Hepatocyte (in vitro differentiated cells): ENCODE measurements around the gene CDK14. TPM values are rescaled to one million over a fixed set of nuclear protein-coding genes. Genes with fewer than 3 reads are reported as not detected.

Source experiments
- DNase-seq: peaks from one replicate; pipeline ENCODE4 v3.0.0-alpha.2; 2016; ENCODE audit warnings: low spot score
- H2AFZ ChIP-seq: fragments of 200-600 bp; sonication (generic); 2 replicates; pipeline ENCODE4 v1.6.0; 2016; ENCODE audit warnings: antibody characterized with exemption, mild to moderate bottlenecking
- H3K27ac ChIP-seq: fragments of 200-600 bp; sonication (generic); 2 replicates; pipeline ENCODE4 v1.5.1; 2016; ENCODE audit warnings: mild to moderate bottlenecking
- H3K27me3 ChIP-seq: fragments of 200-600 bp; sonication (generic); 2 replicates; pipeline ENCODE4 v1.6.1; 2016
- H3K36me3 ChIP-seq: fragments of 200-600 bp; sonication (generic); replicated peaks from 2 replicates; pipeline ENCODE4 v1.5.1; 2016; ENCODE audit warnings: low read depth; ENCODE audit not compliant: insufficient read depth
- H3K4me1 ChIP-seq: fragments of 200-600 bp; sonication (generic); 2 replicates; pipeline ENCODE4 v1.5.1; 2016; ENCODE audit warnings: mild to moderate bottlenecking, moderate library complexity; ENCODE audit not compliant: insufficient read depth
- H3K4me2 ChIP-seq: fragments of 200-600 bp; sonication (generic); 2 replicates; pipeline ENCODE4 v1.6.0; 2016
- H3K4me3 ChIP-seq: fragments of 200-600 bp; sonication (generic); 2 replicates; pipeline ENCODE4 v1.5.1; 2016; ENCODE audit warnings: mild to moderate bottlenecking
- H3K79me2 ChIP-seq: fragments of 200-600 bp; sonication (generic); 2 replicates; pipeline ENCODE4 v1.6.0; 2017; ENCODE audit warnings: mild to moderate bottlenecking
- H3K9me2 ChIP-seq: fragments of 200-600 bp; sonication (generic); replicated peaks from 2 replicates; pipeline ENCODE4 v1.6.0; 2017; ENCODE audit warnings: mild to moderate bottlenecking; ENCODE audit not compliant: insufficient read depth
- H3K9me3 ChIP-seq: fragments of 200-600 bp; sonication (generic); 2 replicates; pipeline ENCODE4 v1.5.1; 2016; ENCODE audit warnings: low read depth, mild to moderate bottlenecking
- H4K20me1 ChIP-seq: fragments of 200-600 bp; sonication (generic); 2 replicates; pipeline ENCODE4 v1.6.0; 2016; ENCODE audit warnings: mild to moderate bottlenecking; ENCODE audit not compliant: insufficient read depth, poor library complexity, severe bottlenecking
- EZH2 ChIP-seq: fragments of 200-600 bp; sonication (generic); IDR thresholded peaks from 2 replicates; pipeline ENCODE4 v1.6.1; 2016; ENCODE audit warnings: antibody characterized with exemption, mild to moderate bottlenecking, borderline replicate concordance
- EZH2phosphoT487 ChIP-seq: fragments of 200-600 bp; sonication (generic); IDR thresholded peaks from one replicate; pipeline ENCODE4 v1.6.1; 2018; ENCODE audit warnings: antibody characterized with exemption, mild to moderate bottlenecking, low read depth, moderate library complexity; ENCODE audit not compliant: unreplicated experiment, severe bottlenecking
- WGBS: methylation state at CpG from one replicate; pipeline ENCODE4 v1.1.6; 2016; ENCODE audit warnings: low lambda C conversion rate; ENCODE audit errors: missing lambda C conversion rate; 5-methylcytosine and 5-hydroxymethylcytosine counted together
- polyA plus RNA-seq: library from polyadenylated mRNA; unstranded; fragments of >200 nt; fragmentation: Nextera tagmentation; extraction: Ambion mirVana; gene quantifications from 2 replicates; pipeline ENCODE4 v1.2.1, GENCODE V29; 2016
- total RNA-seq: library from RNA; depleted of rRNA; stranded (reverse); fragments of >200 nt; gene quantifications from 2 replicates; pipeline ENCODE4 v1.2.3, GENCODE V29; 2014
- TF ChIP-seq, protein P1 (sequence below): fragments of 200-600 bp; sonication (generic); IDR thresholded peaks from 2 replicates; pipeline ENCODE4 v1.5.1; 2016; ENCODE audit warnings: antibody characterized with exemption, mild to moderate bottlenecking; ENCODE audit not compliant: poor library complexity

The CDK14 gene
- total and polyA plus RNA-seq, 2 experiments from 2014 or later, result 8.6 to 23.5 TPM

DNA sequence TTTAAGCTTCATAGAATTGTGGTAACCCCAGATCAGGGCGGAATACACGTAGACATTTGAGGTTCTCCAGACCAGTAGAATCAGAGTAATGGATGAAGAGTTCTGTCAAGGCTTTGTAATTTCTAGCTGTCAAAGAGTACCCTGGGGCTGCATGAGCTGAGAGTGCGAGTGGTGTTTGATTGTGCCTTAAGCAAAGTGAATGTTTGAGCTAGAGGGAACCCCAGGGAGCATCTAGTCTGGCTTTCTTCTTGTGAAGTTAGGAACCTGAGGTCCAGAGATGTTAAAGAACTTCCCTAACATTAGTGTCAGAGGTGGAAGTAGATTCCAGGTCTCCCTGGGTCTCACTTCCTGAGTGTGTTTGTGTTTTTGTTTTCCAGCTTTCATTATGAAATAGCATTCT is 455.8 kb downstream of the CDK14 start:
- H4K20me1 ChIP-seq, result no peaks in the 10 kb centered on the region
- H3K9me2 ChIP-seq, result no peaks in the 10 kb centered on the region
- no peaks in the 10 kb centered on the region for H3K4me1 ChIP-seq
- no peaks in the 10 kb centered on the region for H3K79me2 ChIP-seq
- no peak for DNase-seq
- H3K4me2 ChIP-seq, result no peak overlapping the region
- H3K9me3 ChIP-seq, result no peaks in the 10 kb centered on the region
- no peaks in the 10 kb centered on the region for H3K36me3 ChIP-seq
- H3K4me3 ChIP-seq, result no peak overlapping the region
- H3K27me3 ChIP-seq, result no peaks in the 10 kb centered on the region
- TF ChIP-seq EZH2, result no peak
- no peak for TF ChIP-seq EZH2phosphoT487
- TF ChIP-seq, protein P1, sequence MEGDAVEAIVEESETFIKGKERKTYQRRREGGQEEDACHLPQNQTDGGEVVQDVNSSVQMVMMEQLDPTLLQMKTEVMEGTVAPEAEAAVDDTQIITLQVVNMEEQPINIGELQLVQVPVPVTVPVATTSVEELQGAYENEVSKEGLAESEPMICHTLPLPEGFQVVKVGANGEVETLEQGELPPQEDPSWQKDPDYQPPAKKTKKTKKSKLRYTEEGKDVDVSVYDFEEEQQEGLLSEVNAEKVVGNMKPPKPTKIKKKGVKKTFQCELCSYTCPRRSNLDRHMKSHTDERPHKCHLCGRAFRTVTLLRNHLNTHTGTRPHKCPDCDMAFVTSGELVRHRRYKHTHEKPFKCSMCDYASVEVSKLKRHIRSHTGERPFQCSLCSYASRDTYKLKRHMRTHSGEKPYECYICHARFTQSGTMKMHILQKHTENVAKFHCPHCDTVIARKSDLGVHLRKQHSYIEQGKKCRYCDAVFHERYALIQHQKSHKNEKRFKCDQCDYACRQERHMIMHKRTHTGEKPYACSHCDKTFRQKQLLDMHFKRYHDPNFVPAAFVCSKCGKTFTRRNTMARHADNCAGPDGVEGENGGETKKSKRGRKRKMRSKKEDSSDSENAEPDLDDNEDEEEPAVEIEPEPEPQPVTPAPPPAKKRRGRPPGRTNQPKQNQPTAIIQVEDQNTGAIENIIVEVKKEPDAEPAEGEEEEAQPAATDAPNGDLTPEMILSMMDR, result no peak
- no peak overlapping the region for H2AFZ ChIP-seq
- WGBS, result 74% methylated on average over 3 of the region's 3 CpGs
- no peak overlapping the region for H3K27ac ChIP-seq

DNA sequence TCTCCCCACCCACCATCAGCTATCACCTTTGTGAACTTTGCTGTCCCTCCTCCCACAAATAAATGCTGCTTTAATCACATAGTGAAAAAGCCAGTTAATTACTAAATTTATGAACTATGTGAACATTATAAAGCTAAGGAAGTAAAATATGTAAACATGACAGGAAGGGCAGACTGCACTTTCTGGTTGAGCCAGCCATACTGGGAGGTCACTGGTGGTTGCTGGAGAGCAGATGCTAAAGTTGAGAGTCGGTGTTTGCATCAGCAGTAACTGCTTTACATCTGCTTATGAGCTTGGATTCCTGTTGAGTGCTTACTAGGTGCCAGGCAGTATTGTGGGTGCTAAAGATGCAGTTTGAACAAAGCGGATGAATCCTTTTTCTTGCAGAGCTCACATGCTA is 458.3 kb downstream of the CDK14 start:
- Histone ChIP-seq H3K4me1 (no peaks in the 10 kb centered on the region), H3K79me2 (no peaks in the 10 kb centered on the region), H3K27ac (no peak overlapping the region), H3K9me2 (no peaks in the 10 kb centered on the region), H3K36me3 (no peaks in the 10 kb centered on the region), H4K20me1 (no peaks in the 10 kb centered on the region), H3K27me3 (no peaks in the 10 kb centered on the region), H3K4me2 (no peak overlapping the region), H3K9me3 (no peaks in the 10 kb centered on the region), H2AFZ (no peak overlapping the region), H3K4me3 (no peak overlapping the region)
- TF ChIP-seq EZH2 (no peak), EZH2phosphoT487 (no peak)
- TF ChIP-seq, protein P1, result no peak
- DNase-seq, result no peak
- WGBS, result 69% methylated on average over 2 of the region's 2 CpGs

DNA sequence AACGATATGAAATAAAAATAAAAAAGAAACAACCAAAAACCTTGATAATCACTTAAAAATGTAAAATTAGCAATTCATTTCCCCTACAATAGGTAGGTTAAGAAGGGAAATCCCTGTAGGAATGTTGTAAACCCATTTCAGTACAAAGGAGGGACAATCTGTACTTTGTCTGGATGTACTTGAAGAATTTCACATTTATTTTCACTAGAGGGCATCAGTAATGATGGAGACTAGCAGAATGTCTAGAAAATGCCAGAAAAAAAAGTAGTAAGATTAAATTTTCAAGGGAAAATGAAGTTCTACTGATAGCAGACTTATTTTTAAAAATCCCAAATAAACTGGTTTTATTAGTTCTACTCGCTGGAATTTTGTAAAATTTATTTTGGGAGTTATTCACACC is 459.1 kb downstream of the CDK14 start:
- H3K27ac ChIP-seq, result no peak overlapping the region
- DNase-seq, result no peak
- 91% methylated on average over 2 of the region's 2 CpGs for WGBS
- no peaks in the 10 kb centered on the region for H3K4me1 ChIP-seq
- H3K9me3 ChIP-seq, result no peaks in the 10 kb centered on the region
- H3K27me3 ChIP-seq, result no peaks in the 10 kb centered on the region
- no peak overlapping the region for H3K4me3 ChIP-seq
- no peaks in the 10 kb centered on the region for H3K36me3 ChIP-seq
- no peaks in the 10 kb centered on the region for H3K79me2 ChIP-seq
- no peak overlapping the region for H3K4me2 ChIP-seq
- no peak overlapping the region for H2AFZ ChIP-seq
- no peaks in the 10 kb centered on the region for H4K20me1 ChIP-seq
- H3K9me2 ChIP-seq, result no peaks in the 10 kb centered on the region
- no peak for TF ChIP-seq EZH2
- TF ChIP-seq EZH2phosphoT487, result no peak
- TF ChIP-seq, protein P1, result peak; percentile 23

DNA sequence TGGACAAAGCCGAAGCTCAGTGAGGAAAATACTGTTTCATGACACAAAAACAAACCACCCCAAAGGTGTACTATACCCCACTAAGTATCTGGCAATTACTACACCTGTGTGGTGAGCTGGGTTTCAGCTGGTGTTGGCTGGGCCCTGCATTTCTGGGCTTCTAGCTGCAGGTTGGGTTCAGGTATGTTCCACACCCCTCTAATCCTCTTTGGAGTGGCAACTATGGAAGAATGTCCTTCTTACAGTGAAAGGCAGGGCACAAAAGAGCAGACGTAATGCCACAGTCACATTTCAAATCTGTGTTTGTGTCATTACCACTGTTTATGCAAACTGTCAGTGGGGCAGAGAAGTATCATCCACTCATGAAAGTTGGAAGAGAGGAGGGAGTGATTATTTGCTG is 466.6 kb downstream of the CDK14 start:
- Histone ChIP-seq H3K4me3 (no peak overlapping the region), H3K9me2 (no peaks in the 10 kb centered on the region), H3K4me2 (no peak overlapping the region), H3K9me3 (no peaks in the 10 kb centered on the region), H3K27ac (no peak overlapping the region), H3K27me3 (no peaks in the 10 kb centered on the region), H3K36me3 (no peaks in the 10 kb centered on the region), H3K79me2 (no peaks in the 10 kb centered on the region), H4K20me1 (no peaks in the 10 kb centered on the region), H3K4me1 (no peaks in the 10 kb centered on the region), H2AFZ (no peak overlapping the region)
- DNase-seq, result no peak
- WGBS, result 98% methylated on average over 2 of the region's 2 CpGs
- TF ChIP-seq EZH2phosphoT487, result no peak
- no peak for TF ChIP-seq EZH2
- TF ChIP-seq, protein P1, result no peak
